Erythroblast (primary cell): ENCODE data around the gene CUBN.
A peak's percentile ranks its signal among the peaks of the same experiment; 100 is the strongest.

ENCODE experiments used
- DNase-seq, 2 experiments: peaks; one replicate each; lab custom pipeline; 2025; lab: John Stamatoyannopoulos, UW
- GATA1 ChIP-seq: IDR thresholded peaks from 2 replicates; pipeline ENCODE4 v1.6.1; 2011; ENCODE audit warnings: low read depth, mild to moderate bottlenecking, control low read depth, low read length, moderate library complexity
- POLR2A ChIP-seq: IDR thresholded peaks from 2 replicates; pipeline ENCODE4 v1.6.1; 2011; ENCODE audit warnings: mild to moderate bottlenecking, low read length

Gene CUBN

DNA sequence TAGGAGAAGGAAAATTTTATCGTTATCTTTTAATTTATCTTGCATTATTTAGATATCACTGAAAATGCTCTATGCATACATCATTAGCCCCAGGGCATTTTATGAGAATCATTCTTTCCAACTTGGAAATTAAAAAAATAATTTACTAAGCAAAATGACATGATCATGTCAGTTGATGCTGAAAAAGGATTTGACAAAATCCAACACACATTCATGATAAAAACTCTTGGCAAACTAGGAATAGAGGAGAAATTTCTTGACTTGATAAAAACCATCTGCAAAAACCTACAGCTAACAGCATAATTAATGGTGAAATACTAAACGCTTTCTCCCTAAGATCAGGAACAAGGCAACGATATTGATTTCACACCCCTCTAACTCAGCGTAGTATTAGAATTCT, 272.2 kb downstream of the CUBN start:
- no peak for TF ChIP-seq POLR2A
- no peak for TF ChIP-seq GATA1

DNA sequence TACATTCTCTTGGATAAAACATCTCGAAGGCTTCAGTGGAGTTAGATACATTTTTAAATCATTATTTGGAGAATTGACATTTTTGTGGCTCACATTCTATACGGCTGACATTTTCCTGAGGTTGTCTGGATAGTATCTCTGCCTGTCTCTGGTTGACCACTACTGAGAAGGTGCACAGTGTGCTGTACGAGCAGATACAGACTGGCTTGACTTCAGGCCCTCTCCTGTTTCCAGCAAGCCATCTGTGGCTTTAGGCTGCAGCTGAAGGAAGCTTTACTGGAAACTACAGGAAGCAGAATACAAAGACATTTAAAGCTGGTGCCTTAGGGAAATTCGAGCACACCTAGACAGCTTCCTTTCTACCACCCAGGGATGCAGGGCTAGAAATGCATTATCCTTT, 273.0 kb downstream of the CUBN start:
- TF ChIP-seq POLR2A (no peak), GATA1 (no peak)
- no peak for DNase-seq

More for the DNA sequence above, 272.2 kb downstream of the CUBN start:
- DNase-seq: no peak

DNA sequence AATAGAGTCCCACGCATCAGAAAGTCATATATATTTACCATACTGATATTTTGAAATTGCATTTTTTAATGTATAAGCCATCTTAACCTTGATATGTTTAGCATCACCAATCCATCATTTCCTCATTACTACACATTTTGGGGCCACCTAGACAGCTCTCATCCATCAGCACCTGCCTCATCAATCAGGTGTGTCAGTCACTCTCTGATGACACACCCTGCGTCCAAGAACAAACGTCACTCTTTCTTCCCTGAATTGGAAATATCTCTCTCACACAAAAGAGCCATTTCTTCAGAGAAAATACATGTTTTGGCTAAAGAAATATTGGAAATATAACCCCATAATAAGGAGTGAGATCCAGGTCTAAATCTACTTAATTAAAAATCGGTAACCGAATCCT, 273.5 kb downstream of the CUBN start:
- DNase-seq: no peak
- TF ChIP-seq POLR2A (no peak), GATA1 (no peak)

DNA sequence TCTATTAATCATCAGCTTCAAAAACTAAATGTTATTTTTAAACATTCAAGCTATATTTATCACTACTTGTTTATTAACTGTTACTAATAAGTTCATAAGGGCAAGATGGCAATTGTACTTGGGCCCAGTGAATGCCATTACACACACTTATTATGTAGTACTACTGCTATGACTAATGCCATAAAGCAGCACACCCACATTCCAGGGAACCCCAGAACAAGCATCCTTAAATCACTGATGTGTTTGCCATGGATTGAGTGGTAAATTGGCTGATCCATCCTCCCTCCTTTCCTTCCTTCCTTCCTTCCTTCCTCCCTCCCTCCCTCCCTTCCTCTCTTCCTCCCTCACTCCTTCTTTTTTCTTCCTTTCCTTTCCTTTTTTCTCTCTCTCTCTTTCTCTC, 275.0 kb downstream of the CUBN start:
- TF ChIP-seq GATA1: no peak
- TF ChIP-seq POLR2A: no peak
- no peak for DNase-seq

DNA sequence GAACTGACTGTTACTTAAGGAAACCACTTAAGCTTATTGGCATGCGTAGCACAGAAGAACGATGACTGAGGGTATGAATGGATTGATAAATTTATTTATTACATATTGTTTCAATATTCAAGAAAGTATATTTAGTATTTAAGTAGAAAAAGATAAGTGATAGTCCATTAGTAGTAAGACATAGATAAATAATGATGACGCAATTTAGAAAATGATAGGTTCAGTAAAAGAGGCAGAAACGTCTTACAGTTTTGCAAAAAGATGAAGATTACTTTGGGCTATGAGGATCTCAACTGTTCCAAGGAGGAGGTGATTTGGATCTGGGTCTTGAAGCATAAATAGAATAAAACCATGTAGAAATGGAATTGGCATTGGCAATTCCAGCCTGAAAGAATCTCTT, 275.8 kb downstream of the CUBN start:
- TF ChIP-seq POLR2A (no peak), GATA1 (no peak)
- no peak for DNase-seq

DNA sequence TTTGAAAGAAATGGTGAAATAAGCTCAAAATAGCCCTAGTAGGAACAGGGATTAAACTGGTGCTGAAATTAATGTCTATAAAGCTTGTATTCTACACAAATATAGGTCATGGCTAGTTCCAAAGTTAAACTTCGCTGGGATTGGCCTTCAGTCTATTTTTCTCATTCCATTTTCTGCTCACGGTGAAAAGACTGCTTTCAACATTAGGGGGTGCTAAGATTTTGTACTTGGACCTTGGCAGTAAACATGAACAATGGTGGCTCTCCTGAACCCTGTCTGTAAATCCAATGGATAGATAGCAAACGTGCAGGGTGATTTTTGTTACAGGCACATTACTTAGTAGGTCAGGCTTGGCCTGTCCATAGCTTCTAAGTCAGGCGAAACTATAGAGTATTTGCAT, 276.4 kb downstream of the CUBN start:
- TF ChIP-seq POLR2A: no peak
- DNase-seq: peak; percentile 6 to 13

DNA sequence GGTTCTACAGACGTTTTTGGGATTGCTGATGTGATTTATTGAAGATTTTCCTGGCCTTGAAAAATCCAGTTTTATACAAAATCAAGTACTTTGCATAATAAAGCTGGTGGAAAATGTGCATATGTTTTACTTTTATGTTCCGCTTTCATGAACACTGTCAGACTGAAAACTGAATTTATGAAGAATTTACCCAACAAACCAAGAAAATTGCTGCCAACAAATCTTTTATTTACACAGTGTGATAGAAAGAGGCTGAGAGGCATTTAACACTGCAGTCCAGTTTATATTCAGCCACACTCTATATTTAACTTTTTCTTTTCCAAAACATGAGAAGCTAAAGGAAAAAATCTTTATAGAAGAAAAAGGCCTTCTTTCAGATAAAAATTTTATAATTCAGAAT, 277.0 kb downstream of the CUBN start:
- DNase-seq: no peak
- TF ChIP-seq POLR2A (no peak), GATA1 (no peak)

DNA sequence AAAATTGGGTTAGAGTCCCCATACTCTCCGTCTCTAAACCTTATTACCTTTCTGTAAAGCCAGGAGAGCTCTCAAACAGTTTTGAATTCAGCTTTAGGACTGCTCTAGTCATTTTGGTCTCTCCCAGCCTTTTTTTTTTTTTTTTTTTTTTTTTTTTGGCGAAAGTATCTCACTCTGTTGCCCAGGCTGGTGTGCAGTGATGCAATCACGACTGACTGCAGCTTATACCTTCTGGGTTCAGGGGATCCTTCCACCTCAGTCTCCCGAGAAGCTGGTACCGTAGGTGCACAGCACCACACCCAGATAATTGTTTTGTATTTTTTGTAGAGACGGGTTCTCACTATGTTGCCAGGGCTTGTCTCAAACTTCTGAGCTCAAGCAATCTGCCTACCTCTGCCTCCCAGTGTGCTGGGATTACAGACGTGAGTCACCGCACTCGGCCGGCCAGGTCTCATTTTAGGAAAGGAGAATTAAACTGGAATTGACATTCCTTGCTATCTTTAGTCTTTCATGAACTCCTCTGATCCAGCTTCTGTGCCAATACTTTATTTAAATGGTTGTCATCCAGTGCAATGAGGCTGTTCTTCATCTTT, 281.0 kb downstream of the CUBN start:
- TF ChIP-seq GATA1: no peak
- no peak for TF ChIP-seq POLR2A
- no peak for DNase-seq

DNA sequence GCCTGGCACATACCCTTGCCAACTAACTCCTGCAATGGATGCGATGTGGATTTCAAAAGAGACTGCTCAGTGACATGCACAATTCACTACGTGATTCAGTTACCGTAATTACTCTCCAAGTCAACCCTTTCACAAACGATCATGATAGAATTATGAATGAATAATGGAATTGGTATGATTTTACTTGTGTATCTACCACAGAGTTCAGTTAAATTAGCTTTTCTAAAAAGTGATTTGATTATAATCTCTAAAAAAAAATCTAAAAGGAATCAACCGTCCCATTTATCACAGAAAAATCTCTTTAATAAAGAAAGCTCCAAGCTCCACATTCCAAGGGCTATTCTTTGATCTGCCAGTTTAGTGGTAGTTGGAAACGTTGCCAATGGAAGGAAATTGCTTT, 282.0 kb downstream of the CUBN start:
- no peak for DNase-seq
- no peak for TF ChIP-seq POLR2A
- no peak for TF ChIP-seq GATA1

DNA sequence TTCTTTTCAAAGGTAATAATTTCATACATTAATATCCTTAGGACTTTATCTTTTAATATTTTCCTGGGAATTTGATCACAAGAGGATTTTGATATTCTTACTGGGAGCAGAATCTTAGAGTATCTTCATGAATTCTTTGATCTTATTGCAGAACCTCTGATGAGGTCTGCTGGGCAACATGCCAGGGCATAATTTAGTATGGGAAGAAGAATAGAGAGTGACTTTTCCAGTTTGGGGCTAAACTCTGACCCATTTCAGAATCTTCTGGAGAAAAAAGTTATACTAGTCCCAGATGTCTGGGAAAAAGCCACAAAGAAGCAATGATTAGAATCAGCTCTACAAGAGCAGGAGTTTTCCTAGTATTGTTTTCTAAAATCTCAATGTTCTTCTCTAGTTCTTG, 284.4 kb downstream of the CUBN start:
- TF ChIP-seq GATA1 (no peak), POLR2A (no peak)
- no peak for DNase-seq

DNA sequence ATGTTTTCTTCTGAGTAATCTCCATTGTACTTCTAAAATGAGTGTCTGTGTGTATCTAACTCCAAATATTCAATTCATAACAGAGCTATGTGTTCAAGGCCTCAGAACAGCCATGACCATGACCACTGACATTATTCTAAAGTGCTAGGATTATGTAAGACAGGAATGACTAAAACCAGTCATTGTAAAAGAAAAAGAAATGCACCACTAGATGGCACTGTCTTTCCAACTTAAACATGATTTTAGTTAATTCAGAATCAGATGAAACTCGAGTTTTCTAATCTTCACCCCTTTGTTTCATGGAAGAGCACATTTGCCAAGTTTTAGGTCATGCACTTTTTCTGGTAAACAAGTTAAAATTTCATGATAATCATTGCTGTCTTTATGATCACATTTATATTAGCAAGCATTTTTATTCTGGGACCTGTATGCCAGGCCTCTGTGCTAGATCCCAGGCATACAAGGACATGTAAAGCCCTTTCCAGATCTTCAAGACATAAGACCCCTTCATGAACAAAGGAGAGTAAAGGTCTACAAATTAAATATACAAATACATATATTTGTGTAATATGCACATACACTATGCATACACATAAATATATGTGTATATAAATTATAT, 286.2 kb downstream of the CUBN start:
- TF ChIP-seq GATA1: no peak
- no peak for TF ChIP-seq POLR2A
- peak; percentile 65 to 77 for DNase-seq

DNA sequence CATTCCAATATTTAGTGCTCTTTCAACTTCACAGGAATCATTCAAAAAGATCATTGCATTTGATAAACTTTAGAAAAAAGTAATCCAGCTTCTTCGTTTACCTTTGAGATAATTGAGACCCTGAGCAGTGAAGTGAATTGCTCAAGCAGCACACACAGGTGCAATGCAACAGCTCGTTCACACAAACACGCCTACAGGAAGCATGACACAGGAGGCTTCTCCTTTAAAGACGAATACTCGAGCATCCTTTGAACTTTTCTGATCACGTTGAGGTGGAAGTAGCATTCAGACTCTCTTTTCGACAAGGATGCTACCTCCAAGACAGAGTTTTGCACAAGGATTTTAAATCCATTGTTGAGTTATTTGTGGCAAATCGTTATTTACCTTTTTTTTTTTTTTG, 294.4 kb downstream of the CUBN start:
- DNase-seq: no peak
- no peak for TF ChIP-seq POLR2A
- TF ChIP-seq GATA1: no peak

DNA sequence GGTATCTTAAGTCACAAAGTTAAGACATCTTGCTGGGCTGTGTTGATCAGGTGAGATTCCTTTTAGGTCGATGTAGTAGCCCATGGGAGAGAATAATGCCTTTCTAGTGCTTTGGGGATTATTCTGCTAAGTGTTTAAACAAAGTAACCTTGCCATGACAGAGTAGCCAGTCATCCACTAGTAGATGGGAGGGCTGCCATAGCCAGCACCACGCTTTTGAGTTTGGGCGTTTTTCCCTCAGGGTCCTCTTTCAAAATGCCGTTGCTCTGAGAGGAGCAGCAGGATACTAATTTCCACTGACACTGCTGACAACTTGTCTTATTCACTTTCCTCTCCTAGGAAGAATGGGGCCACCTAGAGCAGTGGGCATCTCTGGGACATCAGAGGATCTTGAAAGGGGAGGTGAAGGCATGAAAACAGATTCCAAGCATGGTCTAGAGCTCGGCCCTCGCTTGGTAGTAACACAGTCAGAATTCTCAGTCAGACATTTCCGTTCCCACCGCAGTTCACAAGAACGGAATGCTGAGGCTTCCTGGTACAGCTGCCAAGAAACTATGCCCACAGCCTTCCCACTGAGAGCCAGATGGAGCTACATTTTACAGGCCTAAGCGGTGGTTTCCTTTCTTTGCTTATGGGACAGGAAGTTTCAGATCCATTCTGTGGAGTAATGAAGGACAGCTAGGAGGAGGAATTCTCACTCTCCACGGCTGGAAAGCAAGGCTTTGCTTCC, 297.1 kb downstream of the CUBN start:
- DNase-seq: no peak
- TF ChIP-seq POLR2A (no peak), GATA1 (no peak)

DNA sequence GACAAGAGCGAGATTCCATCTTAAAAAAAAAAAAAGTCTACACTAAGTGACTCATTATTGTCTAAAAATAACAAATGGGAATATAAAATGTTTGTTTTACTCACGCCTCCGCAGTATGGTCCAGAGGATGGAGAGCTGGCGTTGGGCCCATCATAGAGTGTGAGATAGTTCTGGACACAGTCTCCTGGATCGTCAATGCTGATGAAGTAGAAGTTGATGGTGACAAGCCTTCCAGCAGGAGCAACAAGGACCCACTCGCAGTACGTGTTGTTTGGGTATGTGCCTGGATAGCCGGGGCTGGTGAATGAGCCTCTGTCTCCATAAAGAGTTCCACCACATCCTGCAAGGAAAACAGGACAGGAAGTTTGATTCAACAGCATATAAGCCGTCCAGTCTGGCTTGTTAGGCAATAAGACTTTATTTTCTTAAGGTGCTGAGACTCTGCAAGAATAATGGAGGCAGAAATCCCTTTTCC, 300.9 kb downstream of the CUBN start:
- no peak for DNase-seq
- TF ChIP-seq POLR2A: no peak
